Measurements from ENCODE around the gene PPP1R1C. TPM values are rescaled to one million over a fixed set of nuclear protein-coding genes. Genes with fewer than 3 reads are reported as not detected.

The PPP1R1C gene
- total RNA-seq, 1 donor = not detected

- Histone ChIP-seq H3K9me3 (ENCODE audit: low read depth, low read length) (no peaks in the 10 kb centered on the region), H3K27me3 (ENCODE audit: insufficient read depth, low read length) (no peaks in the 10 kb centered on the region), H3K4me3 (ENCODE audit: low read length) (no peak overlapping the region), H3K4me1 (ENCODE audit: insufficient read depth, low read length) (no peaks in the 10 kb centered on the region)
Observed at GRCh38 chr2:182057002-182057401, 71.3 kb downstream of the PPP1R1C start.

- H3K4me3 ChIP-seq (ENCODE audit: low read length) = no peak overlapping the region
- H3K27me3 ChIP-seq (ENCODE audit: insufficient read depth, low read length) = no peaks in the 10 kb centered on the region
- H3K4me1 ChIP-seq (ENCODE audit: insufficient read depth, low read length) = no peaks in the 10 kb centered on the region
- H3K9me3 ChIP-seq (ENCODE audit: low read depth, low read length) = no peaks in the 10 kb centered on the region
Observed at GRCh38 chr2:182058056-182058455, 72.4 kb downstream of the PPP1R1C start.

- Histone ChIP-seq H3K9me3 (ENCODE audit: low read depth, low read length) (no peaks in the 10 kb centered on the region), H3K4me3 (ENCODE audit: low read length) (no peak overlapping the region), H3K4me1 (ENCODE audit: insufficient read depth, low read length) (no peaks in the 10 kb centered on the region), H3K27me3 (ENCODE audit: insufficient read depth, low read length) (no peaks in the 10 kb centered on the region)
Observed at GRCh38 chr2:182061739-182062138, 76.1 kb downstream of the PPP1R1C start.

GRCh38 chr2:182062329-182062972, 76.8 kb downstream of the PPP1R1C start:
- no peaks in the 10 kb centered on the region for H3K27me3 ChIP-seq (ENCODE audit: insufficient read depth, low read length)
- no peaks in the 10 kb centered on the region for H3K9me3 ChIP-seq (ENCODE audit: low read depth, low read length)
- H3K4me1 ChIP-seq (ENCODE audit: insufficient read depth, low read length) = no peaks in the 10 kb centered on the region
- H3K4me3 ChIP-seq (ENCODE audit: low read length) = no peak overlapping the region

- Histone ChIP-seq H3K27me3 (ENCODE audit: insufficient read depth, low read length) (no peaks in the 10 kb centered on the region), H3K4me1 (ENCODE audit: insufficient read depth, low read length) (no peaks in the 10 kb centered on the region), H3K4me3 (ENCODE audit: low read length) (no peak overlapping the region), H3K9me3 (ENCODE audit: low read depth, low read length) (no peaks in the 10 kb centered on the region)
Observed at GRCh38 chr2:182064019-182064778, 78.5 kb downstream of the PPP1R1C start.

- Histone ChIP-seq H3K27me3 (ENCODE audit: insufficient read depth, low read length) (no peaks in the 10 kb centered on the region), H3K4me3 (ENCODE audit: low read length) (no peak overlapping the region), H3K4me1 (ENCODE audit: insufficient read depth, low read length) (no peaks in the 10 kb centered on the region), H3K9me3 (ENCODE audit: low read depth, low read length) (no peaks in the 10 kb centered on the region)
Observed at GRCh38 chr2:182066400-182067087, 80.9 kb downstream of the PPP1R1C start.

GRCh38 chr2:182067393-182067792, 81.7 kb downstream of the PPP1R1C start:
- no peaks in the 10 kb centered on the region for H3K9me3 ChIP-seq (ENCODE audit: low read depth, low read length)
- H3K4me1 ChIP-seq (ENCODE audit: insufficient read depth, low read length) = no peaks in the 10 kb centered on the region
- H3K4me3 ChIP-seq (ENCODE audit: low read length) = no peak overlapping the region
- no peaks in the 10 kb centered on the region for H3K27me3 ChIP-seq (ENCODE audit: insufficient read depth, low read length)

- no peaks in the 10 kb centered on the region for H3K27me3 ChIP-seq (ENCODE audit: insufficient read depth, low read length)
- H3K4me1 ChIP-seq (ENCODE audit: insufficient read depth, low read length) = no peaks in the 10 kb centered on the region
- no peak overlapping the region for H3K4me3 ChIP-seq (ENCODE audit: low read length)
- no peaks in the 10 kb centered on the region for H3K9me3 ChIP-seq (ENCODE audit: low read depth, low read length)
Observed at GRCh38 chr2:182068811-182069210, 83.2 kb downstream of the PPP1R1C start.

- Histone ChIP-seq H3K9me3 (ENCODE audit: low read depth, low read length) (no peaks in the 10 kb centered on the region), H3K27me3 (ENCODE audit: insufficient read depth, low read length) (no peaks in the 10 kb centered on the region), H3K4me3 (ENCODE audit: low read length) (no peak overlapping the region), H3K4me1 (ENCODE audit: insufficient read depth, low read length) (no peaks in the 10 kb centered on the region)
Observed at GRCh38 chr2:182069416-182069815, 83.8 kb downstream of the PPP1R1C start.

GRCh38 chr2:182069908-182070307, 84.3 kb downstream of the PPP1R1C start:
- Histone ChIP-seq H3K27me3 (ENCODE audit: insufficient read depth, low read length) (no peaks in the 10 kb centered on the region), H3K4me3 (ENCODE audit: low read length) (no peak overlapping the region), H3K9me3 (ENCODE audit: low read depth, low read length) (no peaks in the 10 kb centered on the region), H3K4me1 (ENCODE audit: insufficient read depth, low read length) (no peaks in the 10 kb centered on the region)

- H3K9me3 ChIP-seq (ENCODE audit: low read depth, low read length) = no peaks in the 10 kb centered on the region
- H3K4me3 ChIP-seq (ENCODE audit: low read length) = no peak overlapping the region
- no peaks in the 10 kb centered on the region for H3K27me3 ChIP-seq (ENCODE audit: insufficient read depth, low read length)
- H3K4me1 ChIP-seq (ENCODE audit: insufficient read depth, low read length) = no peaks in the 10 kb centered on the region
Observed at GRCh38 chr2:182070736-182071135, 85.1 kb downstream of the PPP1R1C start.

- H3K4me1 ChIP-seq (ENCODE audit: insufficient read depth, low read length) = no peaks in the 10 kb centered on the region
- H3K27me3 ChIP-seq (ENCODE audit: insufficient read depth, low read length) = no peaks in the 10 kb centered on the region
- no peaks in the 10 kb centered on the region for H3K9me3 ChIP-seq (ENCODE audit: low read depth, low read length)
- H3K4me3 ChIP-seq (ENCODE audit: low read length) = no peak overlapping the region
Observed at GRCh38 chr2:182072861-182073260, 87.2 kb downstream of the PPP1R1C start.

- no peak overlapping the region for H3K4me3 ChIP-seq (ENCODE audit: low read length)
- no peaks in the 10 kb centered on the region for H3K9me3 ChIP-seq (ENCODE audit: low read depth, low read length)
- no peaks in the 10 kb centered on the region for H3K4me1 ChIP-seq (ENCODE audit: insufficient read depth, low read length)
- no peaks in the 10 kb centered on the region for H3K27me3 ChIP-seq (ENCODE audit: insufficient read depth, low read length)
Observed at GRCh38 chr2:182073613-182074012, 88.0 kb downstream of the PPP1R1C start.

- Histone ChIP-seq H3K4me3 (ENCODE audit: low read length) (no peak overlapping the region), H3K4me1 (ENCODE audit: insufficient read depth, low read length) (no peaks in the 10 kb centered on the region), H3K27me3 (ENCODE audit: insufficient read depth, low read length) (no peaks in the 10 kb centered on the region), H3K9me3 (ENCODE audit: low read depth, low read length) (no peaks in the 10 kb centered on the region)
Observed at GRCh38 chr2:182077023-182077422, 91.4 kb downstream of the PPP1R1C start.

GRCh38 chr2:182077448-182078142, 91.9 kb downstream of the PPP1R1C start:
- Histone ChIP-seq H3K4me1 (ENCODE audit: insufficient read depth, low read length) (no peaks in the 10 kb centered on the region), H3K4me3 (ENCODE audit: low read length) (no peak overlapping the region), H3K27me3 (ENCODE audit: insufficient read depth, low read length) (no peaks in the 10 kb centered on the region)

More at GRCh38 chr2:182077448-182078142, 91.9 kb downstream of the PPP1R1C start:
- H3K9me3 ChIP-seq (ENCODE audit: low read depth, low read length) = no peaks in the 10 kb centered on the region

Measured in mononuclear cell (primary cell).